HepG2 (cell line): Measurements from ENCODE around the gene SLC6A5. TPM values are rescaled to one million over a fixed set of nuclear protein-coding genes. Genes with fewer than 3 reads are reported as not detected.

Source experiments
- ATAC-seq: fragments of 200-7000 bp; cut with Tn5 transposase; 3 replicates; pipeline ENCODE4 v1.9.1; 2020; ENCODE audit warnings: mild to moderate bottlenecking, moderate library complexity
- BruUV-seq: library from RNA; stranded (reverse); fragments of 400-500 nt; replicated peaks from 2 replicates; lab custom pipeline; 2021; lab: Mats Ljungman, UMichigan
- CTCF ChIA-PET: fragments of 300-600 bp; formaldehyde crosslinking; extraction: SDS; loops from one replicate; lab custom pipeline; 2021; ENCODE audit warnings: low total read pairs, inconsistent platforms, low intra/inter-chr PET ratio; lab: Yijun Ruan, JAX
- POLR2A ChIA-PET: fragments of 350-600 bp; sonication (Branson Sonifier 250); formaldehyde crosslinking; loops from one replicate; lab custom pipeline; 2020; ENCODE audit warnings: antibody characterized with exemption, inconsistent platforms; lab: Yijun Ruan, JAX
- DNase-seq: peaks from one replicate; pipeline ENCODE4 v3.0.0-alpha.2; 2015; ENCODE audit warnings: low spot score
- FAIRE-seq: peaks from 3 replicates; lab custom pipeline; 2011; peaks lifted over from hg19 to GRCh38; lab: Jason Lieb, UNC
- H2AFZ ChIP-seq: one replicate; pipeline ENCODE4 v1.6.1; 2011; ENCODE audit warnings: low read length, inconsistent platforms
- H3K27ac ChIP-seq: fragments of 300-600 bp; 3 replicates; pipeline ENCODE4 v1.8.0; 2011; ENCODE audit warnings: mixed run types, mild to moderate bottlenecking, mixed read lengths, low read length, inconsistent platforms; ENCODE audit not compliant: insufficient read depth; ENCODE audit errors: extremely low read length
- H3K27me3 ChIP-seq, 2 experiments: fragments of 200-600 bp in 1 of 2; 2 replicates in 1 of 2; 3 replicates in 1 of 2; pipeline versions ENCODE4 v1.6.0 to v1.8.0; 2011; ENCODE audit warnings: low read length in 2 of 2, mild to moderate bottlenecking in 2 of 2, moderate library complexity in 2 of 2, inconsistent platforms in 1 of 2; ENCODE audit not compliant: insufficient read depth in 2 of 2, control insufficient read depth in 1 of 2
- H3K36me3 ChIP-seq, 2 experiments: fragments of 200-600 bp in 1 of 2; replicated peaks in 1 of 2; 2 replicates in 1 of 2; 3 replicates in 1 of 2; pipeline versions ENCODE4 v1.5.1 to v1.8.0; 2011; ENCODE audit warnings: low read length in 2 of 2, inconsistent platforms in 1 of 2; ENCODE audit not compliant: insufficient read depth in 2 of 2, control insufficient read depth in 1 of 2
- H3K4me1 ChIP-seq: 2 replicates; pipeline ENCODE4 v1.5.1; 2012; ENCODE audit warnings: low read length, inconsistent platforms; ENCODE audit not compliant: insufficient read depth
- H3K4me2 ChIP-seq: 2 replicates; pipeline ENCODE4 v1.6.0; 2011; ENCODE audit warnings: low read depth, low read length, inconsistent platforms
- H3K4me3 ChIP-seq, 3 experiments: fragments of 200-600 bp in 1 of 3; sonication (generic), shearing (Covaris generic) in 1 of 3; replicated peaks in 1 of 3; 2 replicates each; pipeline ENCODE4 v1.5.1; 2011 to 2016; ENCODE audit warnings: low read length in 3 of 3, inconsistent platforms in 2 of 3, low read depth in 2 of 3, mild to moderate bottlenecking in 2 of 3, control low read depth in 1 of 3, mixed read lengths in 1 of 3; ENCODE audit not compliant: insufficient read depth in 1 of 3
- H3K79me2 ChIP-seq: one replicate; pipeline ENCODE4 v1.6.1; 2011; ENCODE audit warnings: low read length, inconsistent platforms; ENCODE audit not compliant: insufficient read depth
- H3K9ac ChIP-seq: 2 replicates; pipeline ENCODE4 v1.6.0; 2011; ENCODE audit warnings: mild to moderate bottlenecking, low read depth, low read length, inconsistent platforms; ENCODE audit not compliant: insufficient read depth
- H3K9me3 ChIP-seq: 2 replicates; pipeline ENCODE4 v1.5.1; 2012; ENCODE audit warnings: mild to moderate bottlenecking, low read length
- H4K20me1 ChIP-seq: 2 replicates; pipeline ENCODE4 v1.6.0; 2011; ENCODE audit warnings: inconsistent platforms, mild to moderate bottlenecking, low read length, moderate library complexity; ENCODE audit not compliant: insufficient read depth
- BRF2 ChIP-seq: sonication (generic); formaldehyde crosslinking; IDR thresholded peaks from 2 replicates; pipeline ENCODE4 v1.8.1; 2022; ENCODE audit warnings: mild to moderate bottlenecking, missing genetic modification reagents
- ETV6 ChIP-seq: sonication (generic); formaldehyde crosslinking; conservative IDR thresholded peaks from 2 replicates; pipeline ENCODE4 v1.4.0; 2020; ENCODE audit warnings: missing genetic modification reagents
- HIVEP1 ChIP-seq: sonication (generic); formaldehyde crosslinking; IDR thresholded peaks from 2 replicates; pipeline ENCODE4 v1.4.0; 2020; ENCODE audit warnings: mild to moderate bottlenecking, missing genetic modification reagents
- JUN ChIP-seq: sonication (generic); formaldehyde crosslinking; IDR thresholded peaks from 2 replicates; pipeline ENCODE4 v1.4.0; 2020; ENCODE audit warnings: mild to moderate bottlenecking, missing genetic modification reagents
- KLF11 ChIP-seq: IDR thresholded peaks from 2 replicates; pipeline ENCODE4 v1.6.1; 2016; ENCODE audit warnings: missing compliant biosample characterization
- MAF1 ChIP-seq: sonication (generic); formaldehyde crosslinking; IDR thresholded peaks from 2 replicates; pipeline ENCODE4 v1.5.0; 2020; ENCODE audit warnings: missing genetic modification reagents, borderline replicate concordance
- MLLT10 ChIP-seq: sonication (generic); formaldehyde crosslinking; IDR thresholded peaks from 2 replicates; pipeline ENCODE4 v1.4.0; 2020; ENCODE audit warnings: missing genetic modification reagents
- PLSCR1 ChIP-seq: sonication (generic); formaldehyde crosslinking; IDR thresholded peaks from 2 replicates; pipeline ENCODE4 v1.5.0; 2020; ENCODE audit warnings: missing genetic modification reagents, mild to moderate bottlenecking, borderline replicate concordance
- RFX5 ChIP-seq: IDR thresholded peaks from 2 replicates; pipeline ENCODE4 v1.6.1; 2011; ENCODE audit warnings: low read depth, low read length, improper control_type of control experiment
- SMAD3 ChIP-seq: sonication (generic); formaldehyde crosslinking; IDR thresholded peaks from 2 replicates; pipeline ENCODE4 v1.4.0; 2020; ENCODE audit warnings: missing genetic modification reagents
- TAF15 ChIP-seq: fragments of 200-400 bp; formaldehyde crosslinking; IDR thresholded peaks from one replicate; pipeline ENCODE4 v1.6.1; 2018; ENCODE audit warnings: mild to moderate bottlenecking, low read depth, low read length; ENCODE audit not compliant: poor library complexity, severe bottlenecking
- TRIM24 ChIP-seq: sonication (generic); formaldehyde crosslinking; IDR thresholded peaks from 2 replicates; pipeline ENCODE4 v1.8.0; 2022; ENCODE audit warnings: mild to moderate bottlenecking, missing genetic modification reagents
- ZBTB7A ChIP-seq: sonication (generic); formaldehyde crosslinking; IDR thresholded peaks from 2 replicates; pipeline ENCODE4 v1.8.0; 2022; ENCODE audit warnings: mild to moderate bottlenecking, missing genetic modification reagents
- ZNF225 ChIP-seq: sonication (generic); formaldehyde crosslinking; IDR thresholded peaks from 2 replicates; pipeline ENCODE4 v1.4.0; 2020; ENCODE audit warnings: mild to moderate bottlenecking, missing genetic modification reagents
- ZNF235 ChIP-seq: sonication (generic); formaldehyde crosslinking; IDR thresholded peaks from 2 replicates; pipeline ENCODE4 v1.8.1; 2023; ENCODE audit warnings: mild to moderate bottlenecking, missing genetic modification reagents, borderline replicate concordance
- ZNF430 ChIP-seq: sonication (generic); formaldehyde crosslinking; IDR thresholded peaks from 2 replicates; pipeline ENCODE4 v1.9.0; 2021; ENCODE audit warnings: mild to moderate bottlenecking, missing genetic modification reagents
- ZNF766 ChIP-seq: sonication (generic); formaldehyde crosslinking; IDR thresholded peaks from 2 replicates; pipeline ENCODE4 v1.5.0; 2020; ENCODE audit warnings: missing genetic modification reagents, borderline replicate concordance
- ZSCAN31 ChIP-seq: sonication (generic); formaldehyde crosslinking; IDR thresholded peaks from 2 replicates; pipeline ENCODE4 v1.5.0; 2020; ENCODE audit warnings: low read depth, mild to moderate bottlenecking, missing genetic modification reagents
- WGBS: methylation state at CpG from one replicate; pipeline ENCODE4 v1.1.6; 2017; ENCODE audit warnings: low lambda C conversion rate; 5-methylcytosine and 5-hydroxymethylcytosine counted together
- in situ Hi-C: cut with HindIII; loops from 2 replicates; pipeline ENCODE4 v1.10.0; 2017; ENCODE audit warnings: low pct_unique_long_range_greater_than_20kb; ENCODE audit not compliant: extremely low pct_ligation_motif_present
- intact Hi-C: fragments of 100-400 bp; cut with micrococcal nuclease; formaldehyde crosslinking; loops from one replicate; pipeline ENCODE4 v1.10.0; 2022; ENCODE audit not compliant: unreplicated experiment
- polyA plus RNA-seq, 8 experiments: library from polyadenylated mRNA; depleted of rRNA in 3 of 8; stranded (reverse) in 7 of 8; unstranded in 1 of 8; fragments of >200 nt; fragmentation: Illumina TruSeq in 4 of 8; extraction: Trizol in 4 of 8; gene quantifications; 2 replicates each; pipeline versions ENCODE4 v1.2.1 to v1.2.3, GENCODE V29; 2011 to 2016; ENCODE audit warnings: low read depth in 4 of 8, missing spikeins in 1 of 8, mixed read lengths in 1 of 8; ENCODE audit not compliant: insufficient read depth in 1 of 8
- total RNA-seq, 5 experiments: library from RNA; depleted of rRNA; stranded (reverse); fragments of >200 nt; fragmentation: Illumina TruSeq; extraction: Trizol; gene quantifications; 2 replicates each; pipeline ENCODE4 v1.2.3, GENCODE V29; 2016; ENCODE audit warnings: low read depth in 1 of 5

Gene SLC6A5
- total and polyA plus RNA-seq, 2 of the 13 experiments (the other 11 are each of a cell fraction or from before 2014, with no cell fraction given) = not detected

DNA sequence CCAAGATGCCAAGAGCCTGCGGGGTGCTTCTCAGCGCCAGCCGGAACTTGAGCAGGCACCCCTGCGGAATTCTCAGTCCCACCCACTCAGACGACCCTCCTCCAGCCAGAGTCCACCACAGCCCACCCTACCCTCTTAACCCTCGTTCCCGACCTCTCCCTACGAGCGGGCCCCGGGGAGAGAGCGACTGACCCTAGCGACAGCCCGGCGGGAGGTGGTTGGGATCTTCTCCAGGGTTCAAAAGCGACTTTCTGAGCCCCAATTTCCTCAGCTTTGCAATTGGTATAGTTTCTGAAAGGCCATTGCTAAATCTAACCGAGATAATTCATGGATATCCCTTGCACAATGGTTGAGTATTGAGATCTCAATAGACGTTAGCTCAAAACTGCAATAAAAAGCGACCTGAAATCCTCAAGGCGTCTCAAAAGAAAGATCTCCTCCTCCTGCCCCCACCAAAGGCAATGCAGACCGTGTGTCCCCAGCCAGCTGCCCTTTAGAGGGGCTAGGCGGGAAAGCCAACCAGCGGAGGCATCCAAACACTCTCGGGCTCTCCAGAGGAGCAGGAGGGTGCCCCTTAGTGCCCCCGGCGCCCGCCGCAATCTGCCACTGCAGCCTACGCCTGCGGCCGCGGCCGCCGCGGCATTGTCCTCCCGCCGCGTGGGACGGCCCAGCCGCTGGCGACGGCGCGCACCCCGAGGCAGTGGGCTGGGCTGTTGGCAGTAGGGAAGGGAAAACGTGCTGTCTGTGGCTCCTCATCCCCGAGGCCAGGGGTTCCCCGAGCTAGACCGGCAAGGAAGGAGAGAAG is 1.5 kb upstream of the SLC6A5 start:
- intact Hi-C loops = no loop called here
- no peak for DNase-seq
- Histone ChIP-seq H3K4me3 (no peak overlapping the region), H2AFZ (no peak overlapping the region), H3K4me1 (peaks cover 9% of the 10 kb centered on the region; the same call in 1 of the 2 replicates), H4K20me1 (no peaks in the 10 kb centered on the region), H3K9ac (no peak overlapping the region), H3K4me2 (no peak overlapping the region), H3K27ac (no peak overlapping the region), H3K9me3 (no peaks in the 10 kb centered on the region), H3K36me3 (no peaks in the 10 kb centered on the region), H3K27me3 (peaks cover 1 to 60% of the 10 kb centered on the region in 2 experiments; a peak in 4 of 5 replicates), H3K79me2 (no peaks in the 10 kb centered on the region)
- ATAC-seq = no peak
- FAIRE-seq = no peak
- TF ChIP-seq JUN (CRISPR knock-in tag) (no peak), TRIM24 (CRISPR knock-in tag) (no peak), MLLT10 (CRISPR knock-in tag) (no peak), HIVEP1 (CRISPR knock-in tag) (no peak), ETV6 (CRISPR knock-in tag) (no peak), SMAD3 (CRISPR knock-in tag) (no peak)
- BruUV-seq = no TSS peak
- 32% methylated on average over 25 of the region's 48 CpGs for WGBS
- ChIA-PET CTCF (no interaction called here), POLR2A (no interaction called here)
- in situ Hi-C loops = no loop called here

DNA sequence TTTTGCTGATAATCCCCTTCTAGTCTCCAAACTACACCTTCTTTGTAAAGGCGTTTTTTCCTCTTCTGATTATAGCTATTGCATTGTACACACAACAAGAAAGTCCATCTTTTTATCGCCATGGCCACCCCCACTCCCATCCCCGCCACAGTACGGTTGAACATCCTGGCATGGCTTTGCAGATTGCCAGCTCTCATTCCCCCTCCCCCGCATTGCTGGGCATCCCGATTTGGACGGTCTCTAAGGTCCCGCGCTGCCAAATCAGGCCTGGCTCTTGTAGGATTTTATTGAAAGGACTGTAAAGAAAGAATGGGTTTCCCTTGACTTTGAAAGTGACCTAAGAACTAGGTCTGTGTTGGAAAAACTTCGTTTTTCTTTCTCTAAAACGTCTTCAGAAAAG is 916 bp upstream of the SLC6A5 start:
- peaks cover 1 to 67% of the 10 kb centered on the region in 2 experiments; a peak in 4 of 5 replicates for H3K27me3 ChIP-seq
- no peak overlapping the region for H3K4me3 ChIP-seq
- intact Hi-C loops = no loop called here
- H3K27ac ChIP-seq = no peak overlapping the region
- no peak overlapping the region for H3K4me2 ChIP-seq
- H3K9ac ChIP-seq = no peak overlapping the region
- BruUV-seq = no TSS peak
- no peaks in the 10 kb centered on the region for H3K9me3 ChIP-seq
- no peaks in the 10 kb centered on the region for H3K79me2 ChIP-seq
- ChIA-PET POLR2A (no interaction called here), CTCF (no interaction called here)
- in situ Hi-C loops = no loop called here
- 19% methylated on average over 11 of the region's 11 CpGs for WGBS
- H2AFZ ChIP-seq = no peak overlapping the region
- FAIRE-seq = no peak
- peaks cover 9% of the 10 kb centered on the region; the same call in 1 of the 2 replicates for H3K4me1 ChIP-seq
- ATAC-seq = no peak
- H4K20me1 ChIP-seq = no peaks in the 10 kb centered on the region
- no peak for DNase-seq
- H3K36me3 ChIP-seq = no peaks in the 10 kb centered on the region
- no peak for TF ChIP-seq KLF11 (CRISPR knock-in tag)
- no peak for TF ChIP-seq PLSCR1 (CRISPR knock-in tag)
- TF ChIP-seq ZBTB7A = no peak
- no peak for TF ChIP-seq ZNF430 (CRISPR knock-in tag)
- no peak for TF ChIP-seq TAF15
- no peak for TF ChIP-seq ZNF766
- no peak for TF ChIP-seq ZSCAN31 (CRISPR knock-in tag)
- no peak for TF ChIP-seq RFX5
- TF ChIP-seq BRF2 (CRISPR knock-in tag) = no peak
- TF ChIP-seq MAF1 (CRISPR knock-in tag) = no peak
- no peak for TF ChIP-seq ZNF225
- no peak for TF ChIP-seq ZNF235 (CRISPR knock-in tag)
